ENCODE measurements around the gene BUB3.

The BUB3 gene

GRCh38 chr10:123154092-123154710, at the start of gene BUB3:
BUB3 (plus strand) TSS chr10:123154402; CDS start chr10:123154918, 516 bp downstream.
- DNase-seq (ENCODE audit: low spot score) = peak; percentile 98

GRCh38 chr10:123109466-123109865, 44.7 kb upstream of the BUB3 start:
- DNase-seq (ENCODE audit: low spot score) = no peak

GRCh38 chr10:123117644-123118417, 36.4 kb upstream of the BUB3 start:
- DNase-seq (ENCODE audit: low spot score) = no peak

GRCh38 chr10:123119081-123119480, 35.1 kb upstream of the BUB3 start:
- DNase-seq (ENCODE audit: low spot score) = no peak

- DNase-seq (ENCODE audit: low spot score) = no peak
Measured at GRCh38 chr10:123126246-123126645, 28.0 kb upstream of the BUB3 start.

GRCh38 chr10:123129618-123130271, 24.5 kb upstream of the BUB3 start:
- no peak for DNase-seq (ENCODE audit: low spot score)

GRCh38 chr10:123132576-123133477, 21.4 kb upstream of the BUB3 start:
- DNase-seq (ENCODE audit: low spot score) = peak; percentile 93

GRCh38 chr10:123133541-123134342, 20.5 kb upstream of the BUB3 start:
- no peak for DNase-seq (ENCODE audit: low spot score)

GRCh38 chr10:123134343-123134914, 19.8 kb upstream of the BUB3 start:
- DNase-seq (ENCODE audit: low spot score) = no peak

- no peak for DNase-seq (ENCODE audit: low spot score)
Measured at GRCh38 chr10:123134915-123135414, 19.2 kb upstream of the BUB3 start.

- peak; percentile 53 for DNase-seq (ENCODE audit: low spot score)
Measured at GRCh38 chr10:123135415-123136141, 18.6 kb upstream of the BUB3 start, which contains the start of gene HMX3. HMX3 (plus strand) TSS chr10:123135970; CDS start chr10:123136051, 81 bp downstream.

- no peak for DNase-seq (ENCODE audit: low spot score)
Measured at GRCh38 chr10:123136221-123136805, 17.9 kb upstream of the BUB3 start.

GRCh38 chr10:123136806-123137642, 17.2 kb upstream of the BUB3 start:
- DNase-seq (ENCODE audit: low spot score) = no peak

- DNase-seq (ENCODE audit: low spot score) = no peak
Measured at GRCh38 chr10:123139165-123139520, 15.1 kb upstream of the BUB3 start.

GRCh38 chr10:123139521-123140163, 14.6 kb upstream of the BUB3 start:
- no peak for DNase-seq (ENCODE audit: low spot score)

GRCh38 chr10:123140164-123140982, 13.8 kb upstream of the BUB3 start:
- DNase-seq (ENCODE audit: low spot score) = no peak

- no peak for DNase-seq (ENCODE audit: low spot score)
Measured at GRCh38 chr10:123140983-123141390, 13.2 kb upstream of the BUB3 start.
